ENCODE measurements around the gene TPSD1.
"Not testable (repeated sequence)": the region's sequence is repeated elsewhere in the genome, so short reads cannot be mapped to it uniquely, and the experiment has no call there.

Gene TPSD1

GRCh38 chr16:1264345-1265089, 8.6 kb downstream of the TPSD1 start:
- no peak for DNase-seq

GRCh38 chr16:1265090-1265630, 9.3 kb downstream of the TPSD1 start:
- no peak for DNase-seq

- no peak for DNase-seq
Observed at GRCh38 chr16:1265826-1266225, 10.0 kb downstream of the TPSD1 start.

GRCh38 chr16:1269418-1269817, 13.5 kb downstream of the TPSD1 start:
- not testable (repeated sequence) for DNase-seq

- no peak for DNase-seq
Observed at GRCh38 chr16:1271380-1271723, 15.5 kb downstream of the TPSD1 start.

- peak; percentile 73 for DNase-seq
Observed at GRCh38 chr16:1271724-1272413, 16.0 kb downstream of the TPSD1 start.

- DNase-seq = no peak
Observed at GRCh38 chr16:1272453-1273198, 16.8 kb downstream of the TPSD1 start.

DNA sequence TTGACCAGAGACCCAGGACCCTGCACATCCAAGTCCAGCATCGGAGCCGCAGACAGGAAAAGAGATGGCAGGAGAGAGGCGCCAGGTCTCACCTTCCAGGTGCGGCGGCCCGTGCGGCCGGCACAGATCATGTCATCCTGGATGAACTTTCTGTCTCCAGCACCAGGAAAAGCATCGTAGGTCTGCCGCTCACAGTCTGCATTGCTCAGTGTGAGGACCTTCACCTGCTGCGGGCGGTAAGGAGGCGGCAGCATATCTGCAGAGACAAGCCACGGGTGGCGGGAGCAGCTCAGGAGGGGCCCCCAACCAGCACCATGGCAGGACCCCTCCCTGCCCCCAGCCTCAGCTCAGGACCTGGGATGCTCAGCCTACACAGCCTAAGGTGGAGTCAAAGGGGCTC, 17.9 kb downstream of the TPSD1 start:
- DNase-seq = no peak

DNA sequence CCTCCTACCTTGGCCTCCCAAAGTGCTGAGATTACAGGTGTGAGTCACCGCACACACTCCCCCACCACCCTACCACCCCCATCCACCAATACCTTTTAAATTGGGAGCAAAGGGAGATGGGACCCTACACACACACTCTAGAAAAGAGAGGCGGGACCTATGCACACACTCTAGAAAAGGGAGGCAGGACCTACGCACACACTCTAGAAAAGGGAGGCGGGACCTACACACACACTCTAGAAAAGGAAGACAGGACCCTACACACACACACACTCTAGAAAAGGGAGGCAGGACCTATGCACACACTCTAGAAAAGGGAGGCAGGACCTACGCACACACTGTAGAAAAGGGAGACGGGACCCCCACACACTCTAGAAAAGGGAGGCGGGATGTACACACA, 18.9 kb downstream of the TPSD1 start:
- no peak for DNase-seq

GRCh38 chr16:1275791-1276579, 20.1 kb downstream of the TPSD1 start:
- DNase-seq = no peak

- DNase-seq = no peak
Observed at GRCh38 chr16:1276580-1276878, 20.7 kb downstream of the TPSD1 start.

- no peak for DNase-seq
Observed at GRCh38 chr16:1277151-1277598, 21.3 kb downstream of the TPSD1 start.

- DNase-seq = no peak
Observed at GRCh38 chr16:1277617-1278282, 21.9 kb downstream of the TPSD1 start.

- no peak for DNase-seq
Observed at GRCh38 chr16:1278477-1278876, 22.6 kb downstream of the TPSD1 start.

GRCh38 chr16:1279081-1279944, 23.4 kb downstream of the TPSD1 start:
- DNase-seq = no peak

GRCh38 chr16:1279945-1280589, 24.2 kb downstream of the TPSD1 start:
- no peak for DNase-seq

DNA sequence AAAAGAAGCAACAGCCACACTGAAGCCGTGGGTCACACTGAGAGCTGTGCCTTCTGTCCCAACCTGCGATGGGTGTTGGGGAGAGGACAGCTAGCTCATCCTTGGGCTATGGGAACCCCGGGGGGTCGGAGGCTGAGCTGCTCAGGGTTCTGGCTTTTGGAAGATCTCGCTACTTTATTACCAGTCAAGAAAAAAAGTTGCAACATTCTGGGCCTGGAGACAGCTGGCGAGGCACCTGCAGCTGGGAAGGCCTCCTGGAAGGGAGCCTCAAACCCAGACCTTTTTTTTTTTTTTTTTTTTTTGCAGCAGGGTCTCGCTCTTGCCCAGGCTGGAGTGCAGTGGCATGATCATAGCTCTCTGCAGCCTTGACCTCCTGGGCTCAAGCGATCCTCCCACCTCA, 24.9 kb downstream of the TPSD1 start:
- DNase-seq = no peak

DNA sequence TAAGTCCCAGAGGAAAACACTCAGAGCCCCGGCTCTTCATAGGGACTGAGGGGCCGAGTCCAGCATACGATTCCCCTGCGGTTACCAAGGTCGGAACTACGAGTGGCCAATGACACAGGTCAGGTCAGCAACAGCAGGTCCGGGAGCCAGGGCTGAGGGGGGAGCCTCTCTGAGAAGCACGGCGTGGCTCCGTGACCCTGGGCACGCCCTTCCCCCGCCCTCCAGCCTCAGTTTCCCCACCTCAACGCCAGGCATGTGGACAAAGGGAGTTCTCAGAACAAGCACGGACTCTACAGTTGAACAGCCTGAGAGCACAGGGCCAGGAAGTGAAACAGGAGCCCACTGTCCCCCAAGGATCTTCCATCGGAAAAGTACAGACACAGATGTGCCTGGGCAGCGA, 25.6 kb downstream of the TPSD1 start:
- no peak for DNase-seq

GRCh38 chr16:1282324-1282973, 26.6 kb downstream of the TPSD1 start:
- no peak for DNase-seq

GRCh38 chr16:1283296-1283695, 27.4 kb downstream of the TPSD1 start:
- DNase-seq = no peak

Measured in right forelimb (tissue), 1 donor.